ENCODE results near the gene GATA5. TPM values are rescaled to one million over a fixed set of nuclear protein-coding genes. Genes with fewer than 3 reads are reported as not detected.

The GATA5 gene
- total RNA-seq, 2 experiments from 2014 or later, result not detected

GRCh38 chr20:62433658-62434497, 41.9 kb downstream of the GATA5 start:
- TF ChIP-seq CTCF (IDR thresholded peaks at IDR 0.05), result no peak
- Mint-ChIP-seq H3K27ac (no peak overlapping the region), H3K9me3 (no peaks in the 10 kb centered on the region), H3K4me1 (ENCODE audit: low read depth) (no peaks in the 10 kb centered on the region), H3K4me3 (no peak overlapping the region), H3K27me3 (peaks cover 13% of the 10 kb centered on the region), H3K36me3 (ENCODE audit: low read depth) (no peaks in the 10 kb centered on the region)
- ChIA-PET POLR2A (no interaction called here), CTCF (no interaction called here)
- ATAC-seq, result no peak
- intact Hi-C loops (cut with micrococcal nuclease), result no loop called here
- no peak for DNase-seq

- H3K9me3 Mint-ChIP-seq, result no peaks in the 10 kb centered on the region
- ChIA-PET CTCF (no interaction called here), POLR2A (interaction anchor here (0.7 kb wide), 1 partner anchor 12 kb away, joined by 3 read pairs; no protein-coding TSS in a partner anchor)
- intact Hi-C loops (cut with micrococcal nuclease), result no loop called here
- H3K4me3 Mint-ChIP-seq, result no peak overlapping the region
- no peaks in the 10 kb centered on the region for H3K36me3 Mint-ChIP-seq (ENCODE audit: low read depth)
- H3K4me1 Mint-ChIP-seq (ENCODE audit: low read depth), result no peaks in the 10 kb centered on the region
- no peak for ATAC-seq
- H3K27me3 Mint-ChIP-seq, result peaks cover 10% of the 10 kb centered on the region
- no peak for DNase-seq
- no peak overlapping the region for H3K27ac Mint-ChIP-seq
- TF ChIP-seq CTCF (IDR thresholded peaks at IDR 0.05), result no peak
Observed at GRCh38 chr20:62430866-62431447, 44.8 kb downstream of the GATA5 start.

DNA sequence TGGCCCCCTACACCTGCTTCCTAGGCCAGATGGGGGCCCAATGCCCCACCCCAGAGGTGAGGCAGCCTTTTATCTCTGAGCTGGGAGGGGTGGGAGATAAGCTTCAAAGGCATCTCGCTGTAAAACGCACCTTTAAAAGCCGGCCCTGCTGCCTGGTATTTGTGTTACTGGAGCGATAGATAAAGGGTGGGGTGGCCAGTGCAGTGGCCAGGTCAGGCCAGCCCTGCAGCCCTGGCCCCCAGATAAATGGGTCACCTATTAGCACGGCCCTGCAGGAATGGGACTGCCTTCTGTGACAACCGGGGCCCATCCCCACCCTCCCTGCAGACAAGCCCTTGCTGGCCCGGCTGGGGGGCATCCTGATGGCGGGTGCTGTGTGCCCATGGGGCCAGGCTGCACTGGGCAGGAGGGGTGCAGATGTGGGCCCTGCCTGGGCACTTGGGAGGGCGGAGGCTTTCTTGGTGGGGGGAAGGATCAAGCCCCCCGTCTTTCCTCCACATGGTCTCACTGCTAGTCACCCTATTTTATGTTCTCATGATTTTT, 45.4 kb downstream of the GATA5 start:
- ChIA-PET POLR2A (interaction anchor here (0.7 kb wide), 1 partner anchor 13 kb away, joined by 3 read pairs; no protein-coding TSS in a partner anchor), CTCF (no interaction called here)
- TF ChIP-seq CTCF (IDR thresholded peaks at IDR 0.05), result no peak
- ATAC-seq, result no peak
- intact Hi-C loops (cut with micrococcal nuclease), result no loop called here
- no peak for DNase-seq
- Mint-ChIP-seq H3K27me3 (peaks cover 8% of the 10 kb centered on the region), H3K27ac (no peak overlapping the region), H3K9me3 (no peaks in the 10 kb centered on the region), H3K4me3 (no peak overlapping the region), H3K36me3 (ENCODE audit: low read depth) (no peaks in the 10 kb centered on the region), H3K4me1 (ENCODE audit: low read depth) (no peaks in the 10 kb centered on the region)

- peaks cover 6% of the 10 kb centered on the region for H3K27me3 Mint-ChIP-seq
- intact Hi-C loops (cut with micrococcal nuclease), result no loop called here
- H3K4me1 Mint-ChIP-seq (ENCODE audit: low read depth), result no peaks in the 10 kb centered on the region
- DNase-seq, result no peak
- no peaks in the 10 kb centered on the region for H3K9me3 Mint-ChIP-seq
- H3K27ac Mint-ChIP-seq, result no peak overlapping the region
- ChIA-PET CTCF (no interaction called here), POLR2A (interaction anchor here (0.7 kb wide), 1 partner anchor 13 kb away, joined by 3 read pairs; no protein-coding TSS in a partner anchor)
- no peak overlapping the region for H3K4me3 Mint-ChIP-seq
- ATAC-seq, result no peak
- TF ChIP-seq CTCF (IDR thresholded peaks at IDR 0.05), result no peak
- H3K36me3 Mint-ChIP-seq (ENCODE audit: low read depth), result no peaks in the 10 kb centered on the region
Observed at GRCh38 chr20:62429455-62430310, 46.1 kb downstream of the GATA5 start.
